GM12878 (cell line): ENCODE results near the gene SLC22A4. TPM values are rescaled to one million over a fixed set of nuclear protein-coding genes. Genes with fewer than 3 reads are reported as not detected.

ENCODE experiments used
- ATAC-seq: fragments of 200-7000 bp; cut with Tn5 transposase; 3 replicates; pipeline ENCODE4 v1.9.1; 2020; ENCODE audit warnings: mild to moderate bottlenecking, moderate library complexity
- BruUV-seq: library from RNA; stranded (reverse); fragments of 400-500 nt; replicated peaks from 2 replicates; lab custom pipeline; 2021; lab: Mats Ljungman, UMichigan
- CTCF ChIA-PET: fragments of 300-600 bp; sonication (Branson Sonifier 250); formaldehyde crosslinking; extraction: SDS; loops from one replicate; lab custom pipeline; 2021; ENCODE audit warnings: inconsistent platforms; lab: Yijun Ruan, JAX
- POLR2A ChIA-PET: fragments of 350-600 bp; formaldehyde crosslinking; extraction: SDS; loops from one replicate; lab custom pipeline; 2021; ENCODE audit warnings: inconsistent platforms; lab: Charles Lee
- RAD21 ChIA-PET: fragments of 300-600 bp; sonication (Branson Sonifier 250); formaldehyde crosslinking; loops from one replicate; lab custom pipeline; 2023; ENCODE audit warnings: antibody characterized with exemption; ENCODE audit not compliant: unreplicated experiment; lab: Charles Lee
- SMC1A ChIA-PET: fragments of 300-600 bp; sonication (Branson Sonifier 250); formaldehyde crosslinking; loops from one replicate; lab custom pipeline; 2023; ENCODE audit not compliant: unreplicated experiment, uncharacterized antibody; lab: Charles Lee
- DNase-seq: peaks from one replicate; pipeline ENCODE4 v3.0.0-alpha.2; 2011; ENCODE audit warnings: low read depth, low spot score
- FAIRE-seq: peaks from 3 replicates; lab custom pipeline; 2011; peaks lifted over from hg19 to GRCh38; lab: Jason Lieb, UNC
- H2AFZ ChIP-seq: 2 replicates; pipeline ENCODE4 v1.6.0; 2011; ENCODE audit warnings: low read depth, low read length, control low read depth; ENCODE audit not compliant: control insufficient read depth
- H3K27ac ChIP-seq: 2 replicates; pipeline ENCODE4 v1.5.1; 2011; ENCODE audit warnings: control low read depth; ENCODE audit not compliant: control insufficient read depth, insufficient read depth
- H3K27me3 ChIP-seq, 2 experiments: replicated peaks in 1 of 2; 2 replicates each; pipeline versions ENCODE4 v1.6.0 to v1.6.1; 2011; ENCODE audit warnings: low read length in 1 of 2; ENCODE audit not compliant: control insufficient read depth in 2 of 2, insufficient read depth in 2 of 2
- H3K36me3 ChIP-seq, 2 experiments: 2 replicates each; pipeline ENCODE4 v1.5.1; 2011; ENCODE audit warnings: low read length in 1 of 2; ENCODE audit not compliant: control insufficient read depth in 2 of 2, insufficient read depth in 2 of 2
- H3K4me1 ChIP-seq: 2 replicates; pipeline ENCODE4 v1.6.1; 2011; ENCODE audit warnings: mild to moderate bottlenecking, low read length, moderate library complexity, mixed read lengths; ENCODE audit not compliant: control insufficient read depth, insufficient read depth
- H3K4me2 ChIP-seq: 2 replicates; pipeline ENCODE4 v1.6.0; 2011; ENCODE audit warnings: control low read depth; ENCODE audit not compliant: control insufficient read depth, insufficient read depth
- H3K4me3 ChIP-seq: fragments of 200-600 bp; sonication (generic); 2 replicates; pipeline ENCODE4 v1.5.1; 2016
- H3K79me2 ChIP-seq: 2 replicates; pipeline ENCODE4 v1.6.0; 2011; ENCODE audit warnings: low read length; ENCODE audit not compliant: control insufficient read depth, insufficient read depth
- H3K9ac ChIP-seq: 2 replicates; pipeline ENCODE4 v1.8.0; 2011; ENCODE audit warnings: low read length, control low read depth, mixed read lengths; ENCODE audit not compliant: control insufficient read depth, insufficient read depth
- H3K9me3 ChIP-seq: replicated peaks from 3 replicates; pipeline ENCODE4 v1.5.1; 2011; ENCODE audit warnings: mild to moderate bottlenecking, low read length; ENCODE audit not compliant: control insufficient read depth, insufficient read depth
- H4K20me1 ChIP-seq: 2 replicates; pipeline ENCODE4 v1.6.0; 2011; ENCODE audit not compliant: control insufficient read depth, insufficient read depth
- BACH1 ChIP-seq: fragments of 450-650 bp; IDR thresholded peaks from 2 replicates; pipeline ENCODE4 v1.6.1; 2017; ENCODE audit warnings: mild to moderate bottlenecking, borderline replicate concordance
- HDAC6 ChIP-seq: fragments of 200-600 bp; sonication (generic); IDR thresholded peaks from one replicate; pipeline ENCODE4 v1.8.0; 2017; ENCODE audit warnings: antibody characterized with exemption; ENCODE audit not compliant: unreplicated experiment
- JUNB ChIP-seq: IDR thresholded peaks from 2 replicates; pipeline ENCODE4 v1.6.1; 2016; ENCODE audit warnings: antibody characterized with exemption, mild to moderate bottlenecking
- KLF5 ChIP-seq: fragments of 450-650 bp; IDR thresholded peaks from 2 replicates; pipeline ENCODE4 v1.6.1; 2014; ENCODE audit warnings: mild to moderate bottlenecking; ENCODE audit not compliant: partially characterized antibody
- RFX5 ChIP-seq: IDR thresholded peaks from 2 replicates; pipeline ENCODE4 v1.6.1; 2011; ENCODE audit warnings: low read depth, low read length, improper control_type of control experiment
- TCF7 ChIP-seq: IDR thresholded peaks from 2 replicates; pipeline ENCODE4 v1.6.1; 2014; ENCODE audit warnings: antibody characterized with exemption, borderline replicate concordance
- ZZZ3 ChIP-seq: IDR thresholded peaks from 2 replicates; pipeline ENCODE4 v1.6.1; 2011; ENCODE audit warnings: low read depth; ENCODE audit not compliant: control insufficient read depth, insufficient read length
- WGBS: methylation state at CpG from one replicate; pipeline ENCODE4 v1.1.6; 2016; ENCODE audit warnings: low lambda C conversion rate; ENCODE audit not compliant: insufficient replicate concordance, insufficient coverage; ENCODE audit errors: missing lambda C conversion rate; 5-methylcytosine and 5-hydroxymethylcytosine counted together
- in situ Hi-C: fragments of 300-500 bp; cut with MboI; formaldehyde crosslinking; loops from 9 replicates; pipeline ENCODE4 v1.14.3; 2018; ENCODE audit warnings: mixed read lengths
- intact Hi-C: fragments of 100-400 bp; cut with micrococcal nuclease; formaldehyde crosslinking; loops from one replicate; pipeline ENCODE4 v1.14.2; 2022; ENCODE audit not compliant: unreplicated experiment
- polyA plus RNA-seq, 11 experiments: library from polyadenylated mRNA; depleted of rRNA in 4 of 11; unstranded in 6 of 11; stranded (reverse) in 5 of 11; fragments of >200 nt; fragmentation: Nextera tagmentation in 4 of 11; fragmentation: Illumina TruSeq in 1 of 11; extraction: Ambion mirVana in 4 of 11; extraction: Trizol in 1 of 11; gene quantifications; 1 replicate in 1 of 11; 2 replicates in 10 of 11; pipeline versions ENCODE4 v1.2.1 to v1.2.3, GENCODE V29; 2011 to 2016; ENCODE audit warnings: inconsistent platforms in 2 of 11, missing spikeins in 2 of 11, low read depth in 1 of 11
- total RNA-seq, 4 experiments: library from RNA; depleted of rRNA in 3 of 4; stranded (reverse); fragments of >200 nt in 3 of 4; fragmentation: Illumina TruSeq in 1 of 4; extraction: Trizol in 1 of 4; gene quantifications; 2 replicates each; pipeline versions ENCODE4 v1.2.1 to v1.2.3, GENCODE V29; 2013 to 2021

The SLC22A4 gene
- total and polyA plus RNA-seq, 10 of the 15 experiments (the other 5 are each of a cell fraction or from before 2014, with no cell fraction given) = 0.04 to 0.61 (median 0.10) TPM; not detected in 2

DNA sequence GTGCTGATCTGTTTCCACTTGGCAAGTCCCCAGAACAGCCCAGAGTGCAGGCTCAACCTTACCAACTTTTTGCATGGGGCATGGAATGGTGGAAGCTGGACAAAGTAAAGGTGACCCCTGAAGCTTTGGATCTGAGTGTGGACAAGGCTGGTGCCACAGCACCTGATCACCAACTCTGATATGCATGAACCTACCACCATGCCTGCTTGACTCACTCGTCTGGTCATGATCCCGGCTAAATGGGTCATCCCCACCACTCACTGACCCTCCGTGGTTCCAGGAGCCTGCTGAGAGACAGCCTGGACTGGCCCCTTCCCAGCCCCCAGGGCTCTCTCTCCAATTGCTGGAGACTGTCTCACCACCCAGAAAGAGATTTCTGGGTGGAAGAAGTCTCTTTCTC is 14.4 kb upstream of the SLC22A4 start:
- H3K4me1 ChIP-seq = no peaks in the 10 kb centered on the region
- intact Hi-C loops = no loop called here
- ChIA-PET SMC1A (interaction anchor here (0.9 kb wide), 1 partner anchor 88 kb away, joined by 3 read pairs; no protein-coding TSS in a partner anchor), CTCF (interaction anchor here (1.0 to 3.5 kb wide), 5 partner anchors 12 to 89 kb away, joined by 3 to 16 read pairs (median 3); partner anchors contain the start of gene SLC22A5), POLR2A (no interaction called here), RAD21 (no interaction called here)
- in situ Hi-C loops = no loop called here
- peaks cover 0 to 4% of the 10 kb centered on the region in 2 experiments; a peak in 2 of 4 replicates for H3K27me3 ChIP-seq
- H3K4me3 ChIP-seq = no peak overlapping the region
- no peak overlapping the region for H3K9ac ChIP-seq
- no peaks in the 10 kb centered on the region for H3K36me3 ChIP-seq
- H4K20me1 ChIP-seq = no peaks in the 10 kb centered on the region
- H3K9me3 ChIP-seq = no peaks in the 10 kb centered on the region
- no TSS peak for BruUV-seq
- DNase-seq = no peak
- ATAC-seq = no peak
- H3K27ac ChIP-seq = no peak overlapping the region
- TF ChIP-seq RFX5 = no peak
- TF ChIP-seq KLF5 = no peak
- no peak for TF ChIP-seq TCF7
- TF ChIP-seq HDAC6 = no peak
- no peak for TF ChIP-seq ZZZ3
- TF ChIP-seq BACH1 = no peak
- TF ChIP-seq JUNB = no peak
- no peaks in the 10 kb centered on the region for H3K79me2 ChIP-seq
- FAIRE-seq = no peak
- no peak overlapping the region for H3K4me2 ChIP-seq
- no peak overlapping the region for H2AFZ ChIP-seq
- WGBS = 13% methylated on average over 3 of the region's 3 CpGs
